GM20000 (cell line): ENCODE data around the gene CXXC5.

Experiments
- DNase-seq: peaks from one replicate; pipeline ENCODE4 v3.0.0; 2012; ENCODE audit warnings: low spot score
- CTCF ChIP-seq: IDR thresholded peaks from 2 replicates; pipeline ENCODE4 v1.5.1; 2012; ENCODE audit warnings: mild to moderate bottlenecking, control low read depth; ENCODE audit errors: extremely low read depth, missing control alignments

The CXXC5 gene

DNA sequence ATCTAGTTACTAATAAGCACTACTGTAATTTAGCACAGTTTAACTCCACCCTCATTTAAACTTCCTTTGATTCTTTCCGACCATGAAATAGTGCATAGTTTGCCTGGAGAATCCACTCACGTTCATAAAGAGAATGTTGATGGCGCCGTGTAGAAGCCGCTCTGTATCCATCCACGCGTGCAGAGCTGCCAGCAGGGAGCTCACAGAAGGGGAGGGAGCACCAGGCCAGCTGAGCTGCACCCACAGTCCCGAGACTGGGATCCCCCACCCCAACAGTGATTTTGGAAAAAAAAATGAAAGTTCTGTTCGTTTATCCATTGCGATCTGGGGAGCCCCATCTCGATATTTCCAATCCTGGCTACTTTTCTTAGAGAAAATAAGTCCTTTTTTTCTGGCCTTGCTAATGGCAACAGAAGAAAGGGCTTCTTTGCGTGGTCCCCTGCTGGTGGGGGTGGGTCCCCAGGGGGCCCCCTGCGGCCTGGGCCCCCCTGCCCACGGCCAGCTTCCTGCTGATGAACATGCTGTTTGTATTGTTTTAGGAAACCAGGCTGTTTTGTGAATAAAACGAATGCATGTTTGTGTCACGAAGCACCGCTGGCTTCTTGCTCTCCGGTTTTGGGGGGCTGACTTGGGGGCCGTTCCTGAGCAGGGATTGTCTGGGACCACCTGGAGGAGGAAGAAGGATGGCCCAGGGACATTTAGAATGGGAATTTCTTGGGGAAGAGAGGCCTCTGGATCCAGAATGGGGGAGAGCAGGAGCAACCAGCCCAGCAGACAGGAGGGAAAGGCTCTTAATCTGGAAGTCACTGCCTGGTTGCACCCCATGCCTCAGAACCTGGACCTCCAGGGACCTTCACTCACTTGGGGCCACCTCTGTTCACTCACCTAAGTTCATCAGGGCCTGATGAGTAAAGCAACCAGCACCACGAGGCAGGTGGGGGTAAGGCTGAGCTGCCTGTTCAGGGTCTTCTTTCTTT lies 35.4 kb downstream of the CXXC5 start:
- no peak for TF ChIP-seq CTCF
- no peak for DNase-seq

DNA sequence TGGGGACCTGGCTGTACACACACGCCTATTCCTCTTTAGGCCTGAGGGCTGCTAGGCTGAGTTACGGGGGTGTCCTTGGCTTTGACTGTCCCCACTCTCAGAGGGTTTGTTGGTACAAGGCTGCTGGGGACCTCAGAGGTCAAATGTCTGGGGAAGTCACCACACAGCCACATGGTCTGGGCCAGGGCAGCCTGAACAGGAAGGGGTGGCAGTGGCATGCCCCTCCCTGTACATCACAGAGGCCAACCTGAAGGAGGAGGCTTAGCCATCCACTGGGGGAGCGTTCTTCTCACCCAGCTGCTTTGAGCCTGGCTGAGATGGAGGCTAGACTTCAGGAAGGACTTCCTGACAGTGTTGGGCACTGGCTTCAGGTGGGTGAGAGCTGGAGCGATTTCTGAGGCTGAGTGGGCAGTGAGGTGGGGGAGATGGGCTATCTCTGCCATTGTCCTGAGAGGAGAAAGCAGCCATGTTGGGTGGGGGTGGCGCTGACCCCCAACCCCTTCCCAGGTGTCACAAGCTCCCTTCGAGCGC lies 36.3 kb downstream of the CXXC5 start:
- DNase-seq, result no peak
- TF ChIP-seq CTCF, result no peak

DNA sequence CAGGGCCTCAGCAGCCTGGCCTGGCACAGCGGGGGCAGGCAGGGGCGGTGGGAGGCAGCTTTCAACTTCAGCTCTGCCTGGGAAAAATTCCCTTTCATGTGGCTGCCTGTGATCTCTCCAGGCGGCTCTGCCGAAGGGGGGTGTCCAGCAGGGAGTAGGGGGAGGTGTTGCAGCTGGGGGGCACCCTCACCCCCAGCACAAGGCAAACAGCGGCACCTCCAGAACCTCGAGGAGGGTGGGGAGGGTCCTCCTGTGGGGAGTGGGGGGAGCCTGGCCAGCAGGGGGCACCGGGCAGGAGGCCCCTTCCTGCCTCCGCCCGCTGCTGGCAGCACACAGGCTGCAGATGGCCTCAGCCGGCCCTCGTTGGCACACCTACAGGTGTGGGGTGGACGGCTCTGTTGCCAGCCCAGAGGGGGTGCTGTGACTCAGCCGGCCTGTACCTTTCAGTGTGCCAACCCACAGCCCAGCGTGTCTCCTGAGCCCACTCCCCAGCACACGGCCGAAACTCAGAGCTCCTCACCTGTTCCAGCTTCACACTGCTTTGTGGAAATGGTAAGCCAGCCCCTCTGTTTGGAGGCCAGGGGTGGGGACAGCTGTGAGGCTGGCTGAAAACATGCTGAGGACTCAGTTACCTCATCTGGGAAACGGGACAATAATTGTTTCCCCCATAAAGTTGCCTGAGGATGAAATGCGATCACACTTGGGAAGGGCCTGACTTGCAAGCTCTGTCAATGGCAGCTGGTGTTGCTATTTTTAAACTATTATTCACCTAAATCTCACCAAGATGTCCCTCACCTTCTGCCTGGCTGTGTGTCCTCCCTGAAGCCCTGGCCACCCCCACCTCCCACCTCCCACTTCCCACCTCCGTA lies 37.0 kb downstream of the CXXC5 start:
- no peak for TF ChIP-seq CTCF
- no peak for DNase-seq

DNA sequence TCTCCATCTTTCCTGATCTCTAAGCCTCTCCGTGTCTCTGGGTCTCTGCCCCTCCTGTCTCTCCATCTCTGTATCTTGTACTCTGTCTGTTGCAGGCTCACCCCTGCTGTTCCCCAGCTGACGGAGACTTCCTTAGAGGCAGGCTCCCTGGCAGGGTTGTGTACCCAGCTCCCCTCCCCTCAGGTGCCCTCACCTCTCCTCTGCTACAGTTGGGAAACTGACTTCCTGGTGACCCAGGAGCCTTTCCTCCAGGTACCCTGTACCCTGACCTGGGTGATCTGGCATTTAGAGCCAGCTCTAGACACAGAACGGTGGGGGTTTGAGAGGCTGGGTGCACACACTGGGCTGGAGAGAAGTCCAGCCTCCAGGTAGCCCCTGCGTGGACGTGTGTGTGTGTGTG lies 37.7 kb downstream of the CXXC5 start:
- no peak for TF ChIP-seq CTCF
- DNase-seq, result no peak

DNA sequence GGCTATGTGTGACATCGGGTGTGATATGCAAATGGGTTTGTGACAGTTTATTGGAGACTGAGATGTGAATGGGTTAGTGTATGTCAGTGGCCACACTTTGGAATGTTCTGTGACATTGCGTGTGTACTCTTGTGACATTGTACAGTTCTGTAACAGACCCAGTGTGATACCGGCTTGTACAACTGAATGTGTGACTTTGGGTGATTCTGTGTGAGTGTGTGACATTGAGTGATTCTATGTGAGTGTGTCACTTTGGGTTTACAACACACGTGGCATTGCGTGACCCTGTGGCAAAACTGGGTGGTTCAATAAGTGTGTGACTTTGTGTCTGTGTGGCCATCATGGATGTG lies 38.2 kb downstream of the CXXC5 start:
- no peak for DNase-seq
- TF ChIP-seq CTCF, result no peak

DNA sequence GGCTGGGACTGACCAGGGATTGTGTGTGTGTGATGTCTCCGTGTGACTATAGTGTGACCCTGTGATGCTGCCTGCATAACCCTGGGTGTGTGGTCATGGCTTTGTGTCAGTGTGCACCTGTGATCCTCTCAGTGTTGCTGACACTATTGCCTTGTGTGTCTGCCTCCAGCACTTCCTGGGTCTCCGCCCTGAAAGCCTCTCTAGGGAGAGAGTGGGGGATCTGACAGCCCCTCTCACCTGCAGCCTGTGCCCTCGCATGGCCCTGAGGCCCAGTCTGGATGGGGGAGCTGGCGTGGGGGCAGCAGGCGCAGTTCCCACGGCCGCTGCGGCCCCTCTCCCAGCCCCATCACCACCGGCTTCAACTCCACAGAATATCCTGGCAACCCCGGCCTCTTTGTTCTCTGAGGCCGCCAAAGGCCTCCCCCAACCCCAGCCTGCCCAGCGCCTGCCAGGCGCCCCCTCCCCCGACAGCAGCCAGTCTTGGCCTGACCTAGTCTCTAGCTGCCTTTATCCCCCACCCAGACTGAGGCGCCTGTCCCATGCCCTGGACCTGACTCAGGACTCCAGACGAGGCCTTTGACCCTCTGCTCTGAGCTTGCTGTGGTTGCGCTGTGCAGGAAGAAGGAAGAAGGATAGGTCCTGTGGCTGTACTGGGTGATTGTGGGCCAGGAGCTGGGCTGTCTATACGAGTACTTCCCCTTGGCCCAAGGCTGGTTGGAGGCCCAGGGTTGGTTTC lies 38.7 kb downstream of the CXXC5 start:
- no peak for DNase-seq
- no peak for TF ChIP-seq CTCF
